Cardiac muscle cell (in vitro differentiated cells and primary cell): ENCODE measurements around the gene ELP5. TPM values are rescaled to one million over a fixed set of nuclear protein-coding genes. Genes with fewer than 3 reads are reported as not detected.

Experiments
- DNase-seq, 2 donors: peaks; one replicate each; pipeline versions ENCODE4 v3.0.0 to v3.0.0-alpha.2; 2010 to 2017; ENCODE audit warnings: low read depth in 1 of 2, low spot score in 1 of 2
- H3K27ac ChIP-seq: fragments of 200-600 bp; sonication (generic); 2 replicates; pipeline ENCODE4 v1.5.1; 2016
- H3K27me3 ChIP-seq: fragments of 200-600 bp; sonication (generic); 2 replicates; pipeline ENCODE4 v1.6.0; 2016; ENCODE audit warnings: control low read depth
- H3K36me3 ChIP-seq: fragments of 200-600 bp; sonication (generic); 2 replicates; pipeline ENCODE4 v1.5.1; 2016; ENCODE audit warnings: control low read depth
- H3K4me1 ChIP-seq: fragments of 200-600 bp; sonication (generic); 2 replicates; pipeline ENCODE4 v1.8.1; 2017; ENCODE audit warnings: low read depth, mild to moderate bottlenecking, mixed run types
- H3K4me3 ChIP-seq: fragments of 200-600 bp; sonication (generic); 2 replicates; pipeline ENCODE4 v1.5.1; 2016; ENCODE audit warnings: mild to moderate bottlenecking
- H3K9me3 ChIP-seq: fragments of 200-600 bp; sonication (generic); 2 replicates; pipeline ENCODE4 v1.5.1; 2017; ENCODE audit warnings: low read depth, mild to moderate bottlenecking, control low read depth
- CTCF ChIP-seq: IDR thresholded peaks from 2 replicates; pipeline ENCODE4 v1.5.1; 2012; ENCODE audit warnings: low read depth, mild to moderate bottlenecking, low read length
- polyA plus RNA-seq: library from polyadenylated mRNA; unstranded; fragments of >200 nt; fragmentation: Nextera tagmentation; extraction: Ambion mirVana; gene quantifications from 2 replicates; pipeline ENCODE4 v1.2.1, GENCODE V29; 2016
- total RNA-seq: library from RNA; depleted of rRNA; stranded (reverse); fragments of >200 nt; gene quantifications from 2 replicates; pipeline ENCODE4 v1.2.3, GENCODE V29; 2016

The ELP5 gene
- total and polyA plus RNA-seq, 2 experiments from 2014 or later = 54.5 to 62.3 TPM

DNA sequence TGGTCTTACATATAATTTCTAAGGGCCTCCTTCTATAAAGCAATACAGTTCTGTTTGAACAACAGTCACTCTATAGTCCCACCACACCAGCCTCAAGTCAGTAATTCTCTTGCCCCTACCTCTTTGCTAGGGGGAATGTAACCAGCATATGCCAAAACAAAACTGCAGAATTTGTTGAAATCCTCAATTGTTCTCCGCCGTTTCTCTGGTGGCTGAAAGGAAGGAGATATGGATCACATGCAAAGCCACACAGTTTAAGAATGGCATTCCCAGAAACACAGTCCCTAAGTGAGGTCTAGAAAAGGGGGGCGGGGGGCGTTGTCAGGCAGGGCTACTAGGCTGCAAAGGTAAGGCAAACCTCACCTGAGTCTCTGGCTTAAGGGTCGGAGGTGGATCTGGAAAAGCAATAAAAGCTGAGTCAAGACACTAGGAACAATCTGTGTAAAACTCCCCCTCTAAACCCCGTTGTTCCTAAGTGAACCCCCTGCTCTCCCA, 14.7 kb upstream of the ELP5 start:
- Histone ChIP-seq H3K27ac (peak overlapping the region; percentile 83), H3K36me3 (peaks cover 6% of the 10 kb centered on the region), H3K9me3 (no peaks in the 10 kb centered on the region), H3K4me3 (peak overlapping the region; percentile 96), H3K4me1 (peaks cover 24% of the 10 kb centered on the region), H3K27me3 (no peaks in the 10 kb centered on the region)
- no peak for DNase-seq
- TF ChIP-seq CTCF = no peak

- TF ChIP-seq CTCF = no peak
These were observed 14.1 kb upstream of the ELP5 start for GRCh38 chr17:7237761-7238419.

DNA sequence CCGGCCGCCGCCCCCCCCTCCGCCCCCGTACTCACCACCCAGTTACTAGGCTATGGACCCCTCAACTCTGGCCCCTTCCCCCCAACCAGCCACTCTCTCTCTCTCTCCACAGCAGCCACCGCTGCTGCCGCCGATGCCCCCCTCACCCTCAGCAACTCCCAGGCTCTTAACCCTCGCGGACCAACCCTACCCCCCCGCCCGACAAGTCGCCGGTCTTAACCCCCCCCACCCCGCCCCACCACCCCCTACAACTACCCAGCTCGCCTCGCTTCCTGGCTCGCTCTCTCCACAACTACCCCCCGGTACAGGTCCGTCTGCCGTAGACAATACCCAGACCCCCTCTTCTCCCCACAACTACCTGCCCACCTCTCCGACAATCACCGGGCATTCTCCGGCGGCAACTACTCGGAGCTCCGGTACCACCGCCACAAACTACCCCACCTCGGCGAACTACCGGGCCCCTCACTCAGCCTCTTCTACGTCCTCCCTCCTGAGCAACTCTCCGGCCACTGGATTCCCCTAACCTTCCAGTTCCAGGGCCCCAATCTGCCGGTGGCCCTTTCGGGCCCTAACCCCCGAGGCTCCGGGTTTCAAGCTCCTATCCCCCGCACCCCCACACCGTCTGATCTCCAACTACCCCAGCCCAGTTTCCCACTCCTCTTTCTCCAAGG, 13.5 kb upstream of the ELP5 start:
- peak; percentile 39 to 46 for DNase-seq
- no peak for TF ChIP-seq CTCF
- H3K27ac ChIP-seq = peak overlapping the region; percentile 83

More at GRCh38 chr17:7237761-7238419, 14.1 kb upstream of the ELP5 start:
- H3K27ac ChIP-seq = peak overlapping the region; percentile 83
- H3K36me3 ChIP-seq = peaks cover 6% of the 10 kb centered on the region
- peak overlapping the region; percentile 96 for H3K4me3 ChIP-seq
- H3K9me3 ChIP-seq = no peaks in the 10 kb centered on the region
- DNase-seq = peak; percentile 77 to 80
- no peaks in the 10 kb centered on the region for H3K27me3 ChIP-seq
- peaks cover 24% of the 10 kb centered on the region for H3K4me1 ChIP-seq

DNA sequence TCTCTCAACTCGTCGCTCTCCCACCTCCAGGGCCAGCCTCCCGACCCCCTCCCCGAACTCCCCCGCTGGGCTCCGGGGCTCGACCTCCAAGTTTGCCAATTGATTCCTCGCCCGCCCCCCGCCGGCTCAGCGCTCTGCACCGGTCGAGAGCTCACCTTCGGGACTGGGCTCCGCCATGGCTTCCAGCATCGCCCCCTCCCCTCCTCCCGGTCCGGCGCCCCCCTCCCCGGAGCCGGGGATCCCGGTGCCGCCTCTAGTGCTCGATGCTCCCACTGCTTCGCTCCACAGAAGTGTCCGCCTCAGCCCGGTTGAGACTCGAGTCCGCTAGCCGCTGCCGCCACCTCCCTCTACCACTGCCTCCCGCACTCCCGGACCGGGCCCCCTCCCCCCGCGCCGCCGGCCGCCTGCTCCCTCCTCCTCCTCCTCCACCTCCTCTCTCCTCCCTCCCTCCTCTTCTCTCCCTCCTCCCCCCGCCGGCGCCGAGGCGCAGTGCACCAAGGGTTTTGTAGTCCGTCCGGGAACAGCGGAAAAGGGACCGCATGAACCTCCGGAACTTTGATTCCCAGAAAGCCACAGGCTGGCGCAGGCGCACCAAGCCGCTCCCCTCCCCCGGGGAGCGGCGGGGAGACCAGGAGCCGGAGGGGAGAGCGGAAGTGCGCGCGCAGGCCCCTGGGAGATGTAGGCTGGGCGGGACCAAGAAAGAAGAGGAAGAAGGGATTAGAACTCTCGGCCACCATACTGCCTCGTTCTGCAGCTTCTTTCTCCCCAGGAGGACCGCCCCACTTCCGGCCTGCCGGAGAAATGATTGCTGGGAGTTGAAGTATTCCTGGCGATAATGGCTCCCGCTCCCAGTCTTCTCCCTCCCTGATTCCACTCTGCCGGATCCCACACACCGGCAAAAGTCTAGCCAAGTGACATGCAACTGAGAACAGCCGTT, 12.7 kb upstream of the ELP5 start, which contains the start of gene PHF23:
PHF23 (minus strand) TSS at position 367 of the 937 bp plus-strand sequence; CDS start at position 189, 178 bp downstream.
- H3K4me1 ChIP-seq = peaks cover 23% of the 10 kb centered on the region
- no peaks in the 10 kb centered on the region for H3K27me3 ChIP-seq
- H3K9me3 ChIP-seq = no peaks in the 10 kb centered on the region
- DNase-seq = peak; percentile 99 to 100
- peak within 1 kb of the TSS; percentile 96 for H3K4me3 ChIP-seq
- TF ChIP-seq CTCF = no peak
- peak within 1 kb of the TSS; percentile 83 for H3K27ac ChIP-seq
- peaks cover 9% of the 10 kb centered on the region for H3K36me3 ChIP-seq

More for the DNA sequence above, 13.5 kb upstream of the ELP5 start:
- Histone ChIP-seq H3K36me3 (peaks cover 6% of the 10 kb centered on the region), H3K27me3 (no peaks in the 10 kb centered on the region), H3K9me3 (no peaks in the 10 kb centered on the region), H3K4me3 (peak overlapping the region; percentile 96), H3K4me1 (peaks cover 23% of the 10 kb centered on the region)

DNA sequence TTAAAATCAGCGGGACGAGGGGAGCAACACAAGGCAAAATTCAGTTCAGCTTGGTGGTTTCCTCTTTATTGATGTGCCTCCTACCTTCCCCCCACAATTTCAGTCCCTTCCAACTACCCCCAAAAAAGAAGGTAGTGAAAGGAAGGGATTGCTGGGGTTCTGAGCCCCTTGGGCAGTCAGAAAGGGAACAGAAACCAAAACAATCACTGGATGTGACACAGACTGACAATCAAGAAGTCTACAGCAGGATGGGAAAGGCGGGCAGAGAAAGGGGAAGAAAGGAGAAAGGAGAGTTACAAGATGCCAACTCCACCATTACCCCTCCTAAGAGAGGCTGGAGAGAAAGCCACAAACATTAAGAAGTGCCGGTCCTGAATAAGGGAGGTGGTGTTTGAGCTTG, 11.6 kb upstream of the ELP5 start:
- no peak for TF ChIP-seq CTCF
- peaks cover 12% of the 10 kb centered on the region for H3K36me3 ChIP-seq
- no peak for DNase-seq
- H3K4me1 ChIP-seq = peaks cover 18% of the 10 kb centered on the region
- no peaks in the 10 kb centered on the region for H3K9me3 ChIP-seq
- peak overlapping the region; percentile 19 for H3K4me3 ChIP-seq
- no peaks in the 10 kb centered on the region for H3K27me3 ChIP-seq
- H3K27ac ChIP-seq = no peak overlapping the region
